DOHH2 (cell line): ENCODE measurements around the gene CHD9.

Source experiments
- H3F3A ChIP-seq: fragments of 200-600 bp; sonication (generic), shearing (Covaris generic); 2 replicates; pipeline ENCODE4 v1.6.0; 2016; ENCODE audit warnings: antibody characterized with exemption, mild to moderate bottlenecking; ENCODE audit not compliant: control insufficient read depth, insufficient read depth
- H3K27ac ChIP-seq: fragments of 200-600 bp; sonication (generic); 2 replicates; pipeline ENCODE4 v1.5.1; 2014; ENCODE audit warnings: low read depth, mild to moderate bottlenecking, low read length, moderate library complexity
- H3K27me3 ChIP-seq: fragments of 200-600 bp; sonication (generic); 2 replicates; pipeline ENCODE4 v1.6.1; 2014; ENCODE audit warnings: mild to moderate bottlenecking, low read length, mixed read lengths; ENCODE audit not compliant: control insufficient read depth
- H3K36me3 ChIP-seq: fragments of 200-600 bp; sonication (generic); 2 replicates; pipeline ENCODE4 v1.6.1; 2014; ENCODE audit warnings: mild to moderate bottlenecking, low read length, moderate library complexity, mixed read lengths; ENCODE audit not compliant: control insufficient read depth
- H3K4me1 ChIP-seq: fragments of 200-600 bp; sonication (generic); 2 replicates; pipeline ENCODE4 v1.6.1; 2014; ENCODE audit warnings: mild to moderate bottlenecking, low read length, mixed read lengths; ENCODE audit not compliant: control insufficient read depth
- H3K4me2 ChIP-seq: fragments of 200-600 bp; sonication (generic); 2 replicates; pipeline ENCODE4 v1.6.0; 2014; ENCODE audit warnings: mild to moderate bottlenecking, low read length, moderate library complexity
- H3K4me3 ChIP-seq: fragments of 200-600 bp; sonication (generic); 2 replicates; pipeline ENCODE4 v1.5.1; 2014; ENCODE audit warnings: mild to moderate bottlenecking, low read length, mixed read lengths
- H3K79me2 ChIP-seq: fragments of 200-600 bp; sonication (generic); 2 replicates; pipeline ENCODE4 v1.6.1; 2014; ENCODE audit warnings: mild to moderate bottlenecking, low read length, mixed read lengths; ENCODE audit not compliant: control insufficient read depth
- H3K9me2 ChIP-seq: fragments of 200-600 bp; sonication (generic); replicated peaks from 2 replicates; pipeline ENCODE4 v1.6.1; 2014; ENCODE audit warnings: mild to moderate bottlenecking, low read length, mixed read lengths; ENCODE audit not compliant: control insufficient read depth
- H3K9me3 ChIP-seq: fragments of 200-600 bp; sonication (generic); 2 replicates; pipeline ENCODE4 v1.6.1; 2014; ENCODE audit warnings: antibody characterized with exemption, low read length, mixed read lengths; ENCODE audit not compliant: control insufficient read depth, insufficient read depth
- H4K20me1 ChIP-seq: fragments of 200-600 bp; sonication (generic); 2 replicates; pipeline ENCODE4 v1.6.0; 2014; ENCODE audit warnings: low read depth, mild to moderate bottlenecking, antibody characterized with exemption, low read length, moderate library complexity; ENCODE audit not compliant: control insufficient read depth, insufficient read depth
- CTCF ChIP-seq: fragments of 200-600 bp; sonication (generic); IDR thresholded peaks from one replicate; pipeline ENCODE4 v1.5.1; 2014; ENCODE audit warnings: antibody characterized with exemption, mild to moderate bottlenecking, low read depth, low read length; ENCODE audit not compliant: poor library complexity, severe bottlenecking
- EZH2phosphoT487 ChIP-seq: fragments of 200-600 bp; sonication (generic); IDR thresholded peaks from 2 replicates; pipeline ENCODE4 v1.6.1; 2017; ENCODE audit warnings: borderline replicate concordance, mild to moderate bottlenecking, antibody characterized with exemption, low read length, moderate library complexity, mixed read lengths

The CHD9 gene

GRCh38 chr16:53018834-53019416 lies 35.9 kb upstream of the CHD9 start:
- Histone ChIP-seq H4K20me1 (no peaks in the 10 kb centered on the region), H3K4me1 (no peaks in the 10 kb centered on the region), H3K4me3 (no peak overlapping the region), H3K9me3 (no peaks in the 10 kb centered on the region), H3K27ac (no peak overlapping the region), H3K36me3 (no peaks in the 10 kb centered on the region), H3K27me3 (peaks cover 6% of the 10 kb centered on the region; the same call in 1 of the 2 replicates), H3K4me2 (no peak overlapping the region), H3K9me2 (no peaks in the 10 kb centered on the region), H3F3A (no peaks in the 10 kb centered on the region), H3K79me2 (no peaks in the 10 kb centered on the region)
- TF ChIP-seq CTCF (no peak), EZH2phosphoT487 (no peak)

GRCh38 chr16:53022374-53022773 lies 32.4 kb upstream of the CHD9 start:
- no peaks in the 10 kb centered on the region for H3F3A ChIP-seq
- H3K4me3 ChIP-seq = no peak overlapping the region
- H3K4me2 ChIP-seq = no peak overlapping the region
- H3K9me3 ChIP-seq = no peaks in the 10 kb centered on the region
- H3K9me2 ChIP-seq = no peaks in the 10 kb centered on the region
- 0 out of 2 replicates have a peak, but pooled peaks cover 3% of the 10 kb centered on the region for H3K27me3 ChIP-seq
- H4K20me1 ChIP-seq = no peaks in the 10 kb centered on the region
- H3K36me3 ChIP-seq = no peaks in the 10 kb centered on the region
- peak; percentile 65 for TF ChIP-seq CTCF
- no peak for TF ChIP-seq EZH2phosphoT487
- H3K27ac ChIP-seq = no peak overlapping the region
- H3K4me1 ChIP-seq = no peaks in the 10 kb centered on the region
- no peaks in the 10 kb centered on the region for H3K79me2 ChIP-seq

- Histone ChIP-seq H3K27me3 (0 out of 2 replicates have a peak, but pooled peaks cover under 1% of the 10 kb centered on the region), H3K4me2 (no peak overlapping the region), H3K79me2 (no peaks in the 10 kb centered on the region), H3K27ac (no peak overlapping the region), H3F3A (no peaks in the 10 kb centered on the region), H3K36me3 (no peaks in the 10 kb centered on the region), H3K9me2 (no peaks in the 10 kb centered on the region), H3K4me1 (no peaks in the 10 kb centered on the region), H3K9me3 (no peaks in the 10 kb centered on the region), H4K20me1 (no peaks in the 10 kb centered on the region), H3K4me3 (no peak overlapping the region)
- no peak for TF ChIP-seq EZH2phosphoT487
- no peak for TF ChIP-seq CTCF
Observed at GRCh38 chr16:53024045-53024444, 30.7 kb upstream of the CHD9 start.
